HG03457 (cell line): Measurements from ENCODE around the gene EPAS1.

ENCODE experiments used
- ATAC-seq: cut with Tn5 transposase; IDR thresholded peaks from one replicate; pipeline ENCODE4 v1.9.1; 2021; ENCODE audit warnings: moderate number of reproducible peaks; ENCODE audit not compliant: unreplicated experiment

Gene EPAS1

DNA sequence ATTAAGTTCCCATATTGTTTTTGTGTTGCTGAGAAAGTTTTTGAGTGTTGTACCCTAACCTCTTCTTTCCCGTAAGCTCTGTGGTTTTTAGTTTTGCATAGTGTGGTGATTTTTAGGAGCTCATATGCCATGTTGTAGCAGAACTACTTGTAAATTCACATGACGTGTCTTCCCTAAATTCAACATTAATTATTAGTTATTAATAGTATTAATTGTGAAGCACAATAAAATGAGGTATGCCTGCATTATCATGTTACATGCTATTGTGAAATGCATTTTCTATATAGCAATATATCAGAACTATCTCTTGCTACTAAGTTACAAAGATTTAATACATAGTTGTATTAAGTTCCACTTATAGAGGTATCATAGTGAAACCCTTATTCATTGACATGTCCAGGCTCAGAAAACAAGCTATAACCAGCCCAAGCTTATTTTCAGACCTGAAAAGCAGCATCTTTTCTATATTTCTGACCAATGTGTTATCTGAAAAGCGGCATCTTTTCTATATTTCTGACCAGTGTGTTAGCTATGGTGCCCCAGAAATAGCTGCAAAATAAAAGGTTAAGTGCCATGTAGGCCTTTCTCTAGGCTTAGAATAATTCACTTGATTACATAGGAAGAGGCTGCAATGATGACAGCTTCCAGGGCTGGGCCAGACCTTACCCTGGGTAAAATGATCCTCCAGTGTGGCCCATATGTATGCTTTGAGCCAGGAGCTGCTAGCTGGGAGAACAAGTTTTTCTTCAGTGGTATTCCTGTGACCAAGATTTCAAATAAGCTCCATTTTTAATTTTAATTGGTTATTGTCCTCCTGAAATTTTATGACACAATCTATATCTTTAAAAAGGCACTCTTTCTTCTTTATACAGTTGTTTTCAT is 21.6 kb downstream of the EPAS1 start:
- no peak for ATAC-seq

DNA sequence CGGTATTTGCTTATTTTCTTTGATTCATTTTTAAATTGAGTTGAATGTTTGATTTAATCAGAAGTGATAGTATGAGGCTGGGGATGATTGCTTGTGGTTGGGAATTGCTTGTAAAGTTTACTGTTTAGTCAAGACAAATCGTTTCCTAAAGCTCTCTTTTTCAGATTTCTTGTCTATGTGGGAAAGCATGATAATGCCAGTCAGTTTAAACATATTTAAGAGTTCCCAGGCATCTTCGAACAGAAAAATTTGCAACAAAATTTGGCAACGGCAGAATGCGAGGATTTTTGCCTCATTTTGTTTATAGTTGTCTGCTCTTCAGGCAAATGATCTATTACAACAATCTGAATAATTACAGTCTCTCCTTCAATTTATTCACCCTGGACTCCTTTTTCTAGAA is 22.5 kb downstream of the EPAS1 start:
- ATAC-seq: no peak

DNA sequence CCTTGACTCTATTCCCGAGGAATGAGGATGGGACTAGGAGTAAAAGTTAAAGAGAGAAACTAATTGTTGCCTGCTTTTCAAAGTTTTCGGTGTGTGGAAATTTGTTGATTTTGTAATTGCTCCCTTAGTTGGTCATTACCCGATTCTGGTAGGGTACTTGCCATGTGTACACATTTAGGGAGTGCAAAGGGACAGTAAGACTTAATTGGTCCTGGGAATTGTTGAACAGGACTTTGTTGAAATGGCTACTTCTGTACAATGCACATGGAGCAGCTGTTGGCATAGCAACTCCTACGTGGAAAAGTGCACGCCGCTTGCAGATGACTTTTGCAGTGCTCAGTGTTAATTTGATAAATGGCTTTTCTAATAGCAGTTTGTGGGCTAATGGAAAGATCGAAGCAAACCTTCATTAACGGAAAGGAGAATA is 22.9 kb downstream of the EPAS1 start:
- ATAC-seq: no peak

- no peak for ATAC-seq
Measured at GRCh38 chr2:46323730-46324129, 26.5 kb downstream of the EPAS1 start.

DNA sequence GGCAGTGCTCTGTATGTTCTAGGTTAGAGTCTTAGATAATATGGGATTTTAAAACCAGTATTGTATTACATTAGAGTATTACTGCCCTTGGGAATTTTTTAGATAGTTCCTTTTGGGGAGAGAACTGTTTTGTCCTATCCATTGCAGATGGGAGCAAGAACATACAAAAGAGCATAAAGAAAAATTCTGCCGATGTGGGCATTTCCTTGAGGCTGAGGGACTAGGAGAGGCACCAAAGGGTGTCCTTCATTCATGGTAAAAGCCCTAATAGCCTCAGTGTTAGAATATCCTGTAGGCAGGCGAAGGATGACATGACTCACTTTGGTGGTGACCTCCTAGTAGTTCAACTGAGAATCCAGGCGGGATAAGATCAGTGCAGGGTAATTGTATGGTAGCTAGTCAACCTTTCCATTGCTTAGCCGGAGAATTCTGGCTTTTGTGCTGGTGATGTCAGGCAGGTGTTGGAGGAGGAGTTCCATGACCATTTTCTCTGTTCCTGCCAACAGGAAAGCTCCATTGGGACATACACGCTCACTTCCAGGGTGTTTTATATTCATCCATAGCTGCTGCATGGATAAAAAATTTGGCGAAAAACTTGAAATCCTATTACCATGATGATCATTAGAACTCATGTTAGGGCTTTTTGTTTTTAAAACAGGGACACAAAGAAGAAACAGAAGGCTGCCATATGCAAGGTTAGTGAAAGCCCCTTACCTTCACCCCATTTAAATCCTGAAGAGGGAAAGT is 28.1 kb downstream of the EPAS1 start:
- no peak for ATAC-seq

DNA sequence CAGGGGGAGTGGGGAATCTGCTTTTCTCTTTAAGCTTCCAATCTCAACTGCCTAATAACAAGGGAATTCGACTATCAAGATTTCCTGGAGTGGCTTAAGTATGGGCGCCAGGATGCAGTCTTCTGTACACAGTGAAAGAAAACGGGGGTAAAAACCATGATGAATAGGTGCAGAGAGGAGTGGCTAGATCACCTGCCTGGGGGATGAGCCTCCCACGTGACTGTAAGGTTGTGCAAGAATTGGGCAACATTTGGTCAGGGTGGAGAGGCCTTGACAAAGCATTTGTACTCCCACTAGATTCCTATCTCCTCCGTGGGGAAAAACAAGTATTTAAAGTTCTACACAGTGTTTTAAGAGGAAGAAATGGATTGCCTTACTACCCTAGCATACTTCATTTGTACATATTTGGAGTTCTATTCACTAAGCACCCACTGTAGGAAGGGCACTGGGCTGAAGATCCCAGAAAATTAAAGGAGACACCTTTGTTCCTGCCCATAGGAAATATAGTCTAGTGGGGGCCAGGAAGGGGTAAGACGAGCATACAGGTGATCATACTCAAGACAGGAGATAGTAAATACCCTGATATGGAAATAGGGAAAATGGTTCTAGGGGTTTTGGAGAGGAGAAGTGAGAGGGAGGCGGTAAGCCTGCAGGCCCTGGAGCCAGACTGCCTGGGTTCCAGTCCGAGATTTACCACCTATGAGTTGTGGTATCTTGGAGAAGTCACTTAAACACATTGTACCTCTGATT is 29.2 kb downstream of the EPAS1 start:
- no peak for ATAC-seq

DNA sequence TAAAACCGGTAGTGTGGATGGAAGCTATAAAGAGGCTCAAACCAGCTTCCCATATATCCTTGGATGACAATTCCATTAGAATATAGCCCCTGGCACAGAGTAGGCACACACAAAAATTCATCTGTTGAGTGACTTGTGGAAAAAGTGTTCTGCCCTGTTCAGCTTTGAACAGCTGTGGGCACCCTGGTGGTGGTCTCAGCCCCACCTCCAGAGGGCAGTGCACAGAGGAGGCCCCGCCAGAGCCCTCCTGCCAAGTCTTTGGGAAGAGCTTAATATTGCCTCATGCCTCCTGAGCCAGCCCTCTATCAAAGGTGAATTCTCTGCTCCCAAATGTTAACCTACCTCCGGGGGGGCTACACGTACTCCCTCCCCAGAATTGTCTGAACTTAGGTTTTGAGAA is 30.4 kb downstream of the EPAS1 start:
- ATAC-seq: no peak

GRCh38 chr2:46328291-46328690 is 31.1 kb downstream of the EPAS1 start:
- no peak for ATAC-seq

DNA sequence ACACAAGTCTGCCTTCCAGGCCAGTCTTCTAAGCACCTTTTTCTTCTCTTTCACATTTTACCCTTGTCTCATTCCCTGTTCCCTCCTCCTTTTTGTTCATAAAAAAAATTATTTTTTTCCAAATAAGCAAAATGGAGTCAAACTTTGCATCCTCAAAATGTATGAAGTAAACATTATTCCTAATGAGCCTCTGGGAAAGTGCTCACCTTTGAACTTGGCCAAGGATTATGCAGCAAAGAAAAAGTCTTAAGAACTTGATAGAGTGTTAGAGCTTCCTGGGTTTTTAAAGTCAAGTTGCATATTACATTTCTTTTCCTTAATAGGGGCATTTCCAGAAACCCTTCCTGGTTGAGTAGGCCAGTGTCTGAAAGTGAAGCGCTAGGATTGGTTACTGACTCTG is 31.6 kb downstream of the EPAS1 start:
- no peak for ATAC-seq

DNA sequence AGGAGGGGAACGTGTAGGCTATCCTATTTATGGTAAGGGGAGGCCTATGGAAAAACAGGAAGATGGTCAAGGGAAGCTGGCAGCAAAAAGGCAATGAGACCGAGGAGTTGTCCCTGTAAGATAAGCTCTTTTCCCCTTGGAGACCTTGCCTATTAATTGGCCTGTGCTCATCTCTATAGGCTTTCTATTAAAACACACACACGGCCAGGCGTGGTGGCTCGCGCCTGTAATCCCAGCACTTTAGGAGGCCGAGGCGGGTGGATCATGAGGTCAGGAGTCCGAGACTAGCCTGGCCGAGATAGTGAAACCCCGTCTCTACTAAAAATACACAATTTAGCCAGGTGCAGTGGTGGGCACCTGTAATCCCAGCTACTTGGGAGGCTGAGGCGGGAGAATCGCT is 32.1 kb downstream of the EPAS1 start:
- ATAC-seq: no peak

GRCh38 chr2:46329803-46330775 is 32.9 kb downstream of the EPAS1 start:
- ATAC-seq: no peak

DNA sequence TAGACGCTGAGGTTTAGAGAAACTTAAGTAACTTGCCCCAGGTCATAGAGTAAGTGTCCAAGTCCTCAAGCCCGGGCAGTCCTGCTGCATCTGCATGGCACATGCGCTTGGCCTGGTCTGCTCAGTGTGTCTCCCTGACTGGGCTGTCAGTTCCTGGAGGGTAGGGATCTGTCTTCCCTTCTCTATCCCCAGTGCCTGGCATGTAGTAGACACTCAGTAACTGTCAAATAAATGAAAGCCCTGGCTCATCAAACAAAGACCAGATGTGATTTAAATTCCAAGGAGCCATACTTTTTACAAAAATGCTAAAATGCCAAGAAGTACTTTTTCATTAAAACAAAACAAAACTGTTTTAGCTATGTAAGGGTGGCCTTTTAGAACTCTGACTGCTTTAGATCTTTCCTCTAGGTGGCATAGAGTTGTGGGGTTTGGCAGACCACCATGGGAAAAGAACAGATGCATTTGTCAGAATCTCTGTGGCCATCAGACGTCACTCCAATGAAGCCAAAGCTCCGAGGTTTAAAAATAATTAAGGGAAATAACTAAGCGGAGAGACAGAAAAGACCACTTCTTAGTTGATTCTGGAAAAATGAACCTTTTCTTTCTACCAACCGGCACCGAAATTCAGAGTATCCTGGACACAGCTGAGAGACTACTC is 34.0 kb downstream of the EPAS1 start:
- ATAC-seq: no peak

DNA sequence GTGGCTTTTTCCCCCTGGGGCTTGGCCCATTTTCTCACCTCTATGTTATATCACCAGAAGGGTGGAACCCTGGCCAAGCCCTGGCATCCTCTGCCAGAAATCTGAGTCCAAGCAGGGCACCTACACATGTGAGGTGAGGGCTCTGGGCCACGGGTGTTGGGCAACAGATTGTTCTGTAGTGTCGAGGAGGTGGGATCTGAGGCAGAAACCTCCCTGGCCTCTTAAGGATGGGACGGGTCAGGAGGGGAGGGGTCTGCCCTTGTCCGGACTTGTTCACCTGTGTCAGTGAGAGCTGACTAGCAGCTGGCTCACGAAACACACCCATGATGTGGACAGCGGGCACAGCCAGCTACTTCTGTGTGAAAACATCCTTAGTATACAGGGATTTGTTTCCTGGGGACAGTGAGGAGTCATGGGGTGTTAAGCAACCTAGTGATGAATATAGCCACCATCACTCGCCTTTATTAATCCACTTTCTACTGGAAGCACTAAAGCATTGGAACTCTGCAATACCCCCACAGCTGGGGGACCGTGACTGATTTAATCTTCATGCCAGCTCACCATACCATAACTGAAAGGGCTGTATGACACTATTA is 35.6 kb downstream of the EPAS1 start:
- ATAC-seq: no peak

DNA sequence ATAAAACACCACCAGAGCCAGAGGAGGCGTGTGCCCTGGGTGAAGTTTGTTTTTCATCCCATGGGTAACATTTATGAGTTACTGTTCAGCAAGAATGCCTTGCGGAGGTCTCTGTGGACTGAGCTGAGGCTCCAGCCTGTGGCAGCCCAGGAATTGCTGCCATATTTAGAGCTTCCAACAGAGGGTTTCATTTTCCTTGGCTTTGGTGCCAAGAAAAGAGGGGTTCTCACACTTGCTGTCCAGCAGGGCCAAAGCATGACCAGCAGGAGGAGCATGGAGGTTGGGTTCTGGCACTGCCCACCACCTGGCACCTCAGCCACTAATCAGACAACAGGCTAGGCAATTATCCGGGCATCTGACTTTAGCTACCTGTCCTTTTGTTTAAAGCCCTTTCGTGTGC is 36.7 kb downstream of the EPAS1 start:
- no peak for ATAC-seq

GRCh38 chr2:46334389-46335271 is 37.4 kb downstream of the EPAS1 start:
- no peak for ATAC-seq

- no peak for ATAC-seq
Measured at GRCh38 chr2:46335391-46336282, 38.4 kb downstream of the EPAS1 start.

DNA sequence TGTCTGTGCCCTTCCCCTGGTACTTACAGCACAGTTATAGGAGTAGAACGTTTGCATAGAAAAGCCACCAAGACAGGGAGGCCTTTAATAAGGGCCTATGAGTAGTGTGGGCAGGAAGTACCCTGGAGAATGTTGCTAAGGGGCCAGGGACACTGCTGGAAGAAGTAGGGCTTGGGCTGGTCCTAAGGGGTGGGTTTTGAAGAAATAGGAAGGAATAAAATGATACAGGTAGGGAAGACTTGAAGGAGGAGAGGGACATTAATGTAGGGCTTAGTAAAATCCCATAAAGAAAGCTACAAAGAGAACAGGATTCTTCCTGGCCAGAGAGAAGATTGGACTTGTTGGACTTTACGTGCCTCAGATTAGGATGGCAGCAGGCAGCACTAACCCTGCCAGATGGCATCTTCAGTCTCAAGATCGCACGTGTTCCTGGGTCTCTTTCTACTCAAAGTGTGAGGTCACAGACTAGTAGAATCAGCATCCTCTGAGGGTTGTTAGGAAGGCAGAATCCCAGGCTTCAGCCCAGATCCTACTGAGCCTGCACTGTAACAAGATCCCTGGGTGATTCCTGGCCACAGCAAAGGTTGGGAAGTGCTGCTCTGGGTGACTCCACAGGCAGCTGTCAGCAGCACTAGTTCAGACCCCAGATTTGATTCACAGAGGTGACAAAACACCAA is 39.2 kb downstream of the EPAS1 start:
- ATAC-seq: no peak
